Urinary bladder (tissue), 4 donors: ENCODE results near the gene USP37. TPM values are rescaled to one million over a fixed set of nuclear protein-coding genes. Genes with fewer than 3 reads are reported as not detected.
"Not testable (repeated sequence)": the region's sequence is repeated elsewhere in the genome, so short reads cannot be mapped to it uniquely, and the experiment has no call there.

Experiments
- DNase-seq: peaks from one replicate; pipeline ENCODE4 v3.0.0-alpha.2; 2015; ENCODE audit errors: extremely low spot score
- H3K27ac ChIP-seq: one replicate; pipeline ENCODE4 v1.5.1; 2013; ENCODE audit warnings: low read depth, mild to moderate bottlenecking, moderate library complexity
- H3K36me3 ChIP-seq: one replicate; pipeline ENCODE4 v1.6.1; 2013; ENCODE audit warnings: mild to moderate bottlenecking, moderate library complexity; ENCODE audit not compliant: insufficient read depth
- H3K4me1 ChIP-seq: one replicate; pipeline ENCODE4 v1.6.1; 2013; ENCODE audit warnings: mild to moderate bottlenecking, moderate library complexity; ENCODE audit not compliant: insufficient read depth
- H3K4me3 ChIP-seq: one replicate; pipeline ENCODE4 v1.5.1; 2013; ENCODE audit warnings: low read depth, low read length
- WGBS: extraction: QIAGEN DNeasy Blood & Tissue Kit; methylation state at CpG from one replicate; pipeline ENCODE4 v1.1.7; 2013; 5-methylcytosine and 5-hydroxymethylcytosine counted together
- polyA plus RNA-seq: library from polyadenylated mRNA; stranded (reverse); fragments of 200-250 nt; gene quantifications from one replicate; pipeline ENCODE4 v1.2.3, GENCODE V29; 2013
- total RNA-seq: library from RNA; depleted of rRNA; stranded (reverse); fragments of >200 nt; gene quantifications from one replicate; pipeline ENCODE4 v1.2.3, GENCODE V29; 2014
- donor health status: healthy with polysubstance abuse.
- donor health status: healthy.

The USP37 gene
- total and polyA plus RNA-seq, 2 donors = 4.6 to 37.1 TPM

DNA sequence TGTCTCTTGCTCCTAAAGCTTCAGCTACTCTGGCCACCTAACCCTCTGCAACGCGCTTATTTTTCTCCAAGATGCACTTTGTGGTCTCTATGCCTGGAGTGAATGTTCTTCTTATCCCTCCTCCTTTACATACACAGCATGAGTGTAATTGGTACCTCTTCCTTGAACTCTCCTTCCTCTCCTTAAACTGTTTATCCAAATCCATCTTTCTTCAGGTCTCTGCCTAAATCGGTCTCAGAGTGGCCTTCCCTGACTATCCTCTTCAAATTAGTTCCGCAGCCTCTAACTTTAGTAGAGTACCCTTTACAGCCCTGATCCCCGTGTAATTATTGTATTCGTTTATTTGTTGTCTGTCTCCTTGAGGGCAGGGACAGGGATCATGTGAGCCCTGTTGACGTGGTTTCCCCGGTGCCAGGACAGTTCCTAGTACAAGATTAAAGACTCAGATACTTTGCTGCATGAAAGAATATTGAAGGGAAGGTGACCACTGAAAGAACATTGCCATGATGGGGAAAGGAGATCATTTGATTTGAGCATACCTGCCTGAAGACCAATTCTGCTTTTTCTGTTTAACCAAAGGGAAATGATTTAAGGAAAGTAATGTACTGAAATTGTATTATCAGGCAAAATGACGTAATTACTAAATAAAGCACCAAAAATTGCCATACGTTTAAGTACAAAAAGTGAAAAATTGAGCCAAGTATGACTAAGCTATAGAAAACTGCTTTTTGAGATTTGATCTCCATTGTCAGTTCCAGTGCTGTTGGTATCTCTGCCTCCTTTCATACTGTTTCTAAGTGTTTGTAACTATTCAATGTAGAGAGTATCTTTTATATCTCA lies 1.7 kb upstream of the USP37 start:
- Histone ChIP-seq H3K4me3 (peak overlapping the region; percentile 89), H3K4me1 (no peaks in the 10 kb centered on the region), H3K36me3 (no peaks in the 10 kb centered on the region), H3K27ac (peak overlapping the region; percentile 86)
- 7% methylated on average over 10 of the region's 10 CpGs for WGBS
- no peak for DNase-seq

DNA sequence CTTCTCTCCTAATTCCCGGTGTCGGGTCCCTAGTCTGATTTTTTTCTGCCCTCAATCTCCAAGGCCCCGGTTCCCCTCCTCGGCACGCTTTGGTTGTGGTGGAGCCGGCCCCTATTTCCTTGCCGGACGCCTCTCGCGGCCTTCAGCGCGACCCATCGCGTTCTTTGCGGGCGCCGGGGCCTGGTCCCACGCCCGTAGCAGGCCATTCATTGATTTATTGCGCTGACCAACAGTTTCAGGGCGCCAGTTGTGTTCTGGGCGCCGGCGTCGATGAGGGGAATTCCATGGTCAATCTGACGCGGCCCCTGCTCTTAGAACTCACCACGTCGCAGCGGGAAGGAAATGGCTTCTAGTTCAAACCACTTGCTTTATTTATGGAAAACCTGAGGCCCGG lies 884 bp upstream of the USP37 start:
- Histone ChIP-seq H3K27ac (peak overlapping the region; percentile 86), H3K4me3 (peak overlapping the region; percentile 89), H3K36me3 (no peaks in the 10 kb centered on the region), H3K4me1 (no peaks in the 10 kb centered on the region)
- no peak for DNase-seq
- under 1% methylated on average over 31 of the region's 31 CpGs for WGBS

- peak overlapping the region; percentile 89 for H3K27ac ChIP-seq
- H3K4me1 ChIP-seq = no peaks in the 10 kb centered on the region
- H3K4me3 ChIP-seq = peak overlapping the region; percentile 65
- no peaks in the 10 kb centered on the region for H3K36me3 ChIP-seq
- DNase-seq = no peak
- under 1% methylated on average over 19 of the region's 19 CpGs for WGBS
Observed at GRCh38 chr2:218567797-218568189, 358 bp downstream of the USP37 start.

DNA sequence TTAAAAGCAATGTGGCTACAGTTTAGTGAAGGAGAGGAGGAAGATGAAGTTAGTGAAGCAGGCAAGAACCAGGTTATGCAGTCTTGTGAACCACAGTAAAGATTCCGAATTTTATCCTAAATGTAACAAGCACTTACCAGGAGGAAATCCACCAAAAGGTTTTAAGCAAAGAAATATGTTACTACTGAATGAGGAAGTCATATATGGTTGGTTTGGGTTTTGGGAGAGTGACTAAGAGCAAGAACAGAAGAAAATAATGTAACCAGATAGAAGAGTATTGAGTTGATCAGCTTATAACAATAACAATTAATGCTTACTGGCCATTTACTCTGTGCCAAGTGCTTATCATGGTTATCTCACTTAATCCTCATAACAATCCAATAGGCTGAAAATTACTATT lies 1.9 kb downstream of the USP37 start:
- Histone ChIP-seq H3K4me1 (no peaks in the 10 kb centered on the region), H3K36me3 (no peaks in the 10 kb centered on the region), H3K4me3 (no peak overlapping the region), H3K27ac (no peak overlapping the region)
- DNase-seq = no peak
- WGBS = 85% methylated on average over 1 of the region's 1 CpG

GRCh38 chr2:218564056-218564455 lies 4.1 kb downstream of the USP37 start:
- H3K27ac ChIP-seq = no peak overlapping the region
- no peak overlapping the region for H3K4me3 ChIP-seq
- WGBS = 81% methylated on average over 1 of the region's 1 CpG
- H3K36me3 ChIP-seq = no peaks in the 10 kb centered on the region
- H3K4me1 ChIP-seq = no peaks in the 10 kb centered on the region
- no peak for DNase-seq

GRCh38 chr2:218558986-218559385 lies 9.2 kb downstream of the USP37 start:
- no peak for DNase-seq
- Histone ChIP-seq H3K36me3 (no peaks in the 10 kb centered on the region), H3K4me3 (no peak overlapping the region), H3K4me1 (no peaks in the 10 kb centered on the region), H3K27ac (no peak overlapping the region)
- WGBS = 87% methylated on average over 3 of the region's 3 CpGs

GRCh38 chr2:218557941-218558340 lies 10.2 kb downstream of the USP37 start:
- Histone ChIP-seq H3K36me3 (peaks cover 2% of the 10 kb centered on the region), H3K27ac (no peak overlapping the region), H3K4me3 (no peak overlapping the region), H3K4me1 (no peaks in the 10 kb centered on the region)
- WGBS = 69% methylated on average over 2 of the region's 2 CpGs
- DNase-seq = no peak

DNA sequence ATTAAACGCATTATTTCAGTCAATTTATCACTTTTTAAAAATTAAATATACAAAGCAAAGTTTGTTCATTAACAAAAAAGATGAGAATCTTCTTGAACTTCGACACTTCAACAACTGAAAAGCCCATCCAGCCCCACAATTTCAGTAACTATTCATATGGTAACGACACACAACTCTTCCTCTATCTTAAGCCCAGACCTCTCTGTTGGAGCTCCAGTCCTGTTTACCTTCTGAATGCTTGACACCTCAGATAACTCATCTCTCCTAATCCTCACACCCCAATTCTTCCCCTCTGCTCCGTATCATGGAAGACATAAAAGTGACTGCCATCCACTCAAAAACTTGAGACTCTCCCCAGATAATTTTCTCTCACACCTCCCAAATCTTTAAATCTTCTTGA lies 12.6 kb downstream of the USP37 start:
- no peaks in the 10 kb centered on the region for H3K4me1 ChIP-seq
- H3K36me3 ChIP-seq = peaks cover 2% of the 10 kb centered on the region
- no peak overlapping the region for H3K4me3 ChIP-seq
- no peak overlapping the region for H3K27ac ChIP-seq
- WGBS = 77% methylated on average over 4 of the region's 4 CpGs
- no peak for DNase-seq

DNA sequence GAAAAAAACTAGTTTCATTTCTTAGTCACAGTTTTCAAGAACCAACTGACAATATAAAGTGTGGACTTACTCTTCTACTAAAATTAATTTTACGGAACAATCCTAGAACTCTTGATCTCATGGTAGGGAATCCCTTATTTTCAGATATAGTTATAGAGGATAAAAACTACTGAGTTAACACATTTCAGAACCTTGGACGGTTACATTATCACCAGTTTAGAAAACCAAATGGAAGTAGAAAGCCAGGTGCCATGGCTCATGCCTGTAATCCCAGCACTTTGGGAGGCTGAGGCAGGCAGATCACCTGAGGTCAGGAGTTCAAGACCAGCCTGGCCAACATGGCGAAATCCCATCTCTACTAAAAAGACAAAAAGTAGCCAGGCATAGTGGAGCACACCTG lies 13.9 kb downstream of the USP37 start:
- not testable (repeated sequence) for H3K36me3 ChIP-seq, H3K4me1 ChIP-seq, H3K4me3 ChIP-seq, DNase-seq, H3K27ac ChIP-seq
- WGBS = 95% methylated on average over 3 of the region's 3 CpGs

DNA sequence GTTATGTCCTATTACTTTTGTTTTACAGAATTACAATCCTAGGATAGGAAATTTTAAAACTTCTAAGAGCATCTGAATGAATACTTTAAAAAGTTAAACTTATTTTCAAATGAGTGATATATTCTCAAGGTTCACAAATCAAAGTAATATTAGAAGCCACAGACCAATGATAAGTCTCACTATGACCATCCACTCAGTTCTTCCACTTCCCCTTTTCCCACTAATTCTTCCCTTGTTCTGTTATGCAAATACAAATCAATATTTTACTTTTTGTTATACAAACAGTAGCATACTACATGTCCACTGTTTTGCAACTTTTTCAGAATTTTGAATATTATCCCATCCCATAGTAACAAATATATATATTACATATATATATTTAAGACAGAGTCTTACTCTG lies 20.2 kb downstream of the USP37 start:
- Histone ChIP-seq H3K27ac (no peak overlapping the region), H3K4me1 (no peaks in the 10 kb centered on the region), H3K36me3 (peaks cover 8% of the 10 kb centered on the region), H3K4me3 (no peak overlapping the region)
- no peak for DNase-seq

DNA sequence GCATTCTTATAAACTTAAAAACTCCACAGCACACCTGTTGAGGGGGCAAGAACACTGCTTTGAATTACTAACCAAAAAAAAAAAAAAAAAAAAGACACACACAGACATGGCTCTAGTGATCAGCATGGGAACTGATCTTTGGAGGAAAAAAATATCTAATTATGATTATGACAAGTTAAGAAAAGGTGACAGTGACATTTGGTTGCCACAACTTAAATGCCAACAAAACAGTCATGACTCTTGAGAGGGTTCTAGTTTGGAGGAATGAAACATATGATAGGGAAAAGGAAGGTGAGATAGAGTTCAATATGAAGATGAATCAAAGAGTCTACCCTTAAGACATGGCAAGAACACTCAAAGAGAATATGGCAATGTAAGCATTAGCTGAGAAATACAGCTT lies 20.6 kb downstream of the USP37 start:
- Histone ChIP-seq H3K4me1 (no peaks in the 10 kb centered on the region), H3K36me3 (peaks cover 8% of the 10 kb centered on the region), H3K27ac (no peak overlapping the region)

GRCh38 chr2:218546012-218546411 lies 22.1 kb downstream of the USP37 start:
- 99% methylated on average over 1 of the region's 1 CpG for WGBS
- peaks cover 14% of the 10 kb centered on the region for H3K36me3 ChIP-seq
- no peak overlapping the region for H3K4me3 ChIP-seq
- H3K4me1 ChIP-seq = no peaks in the 10 kb centered on the region
- no peak for DNase-seq
- H3K27ac ChIP-seq = no peak overlapping the region

More for the DNA sequence above, 20.6 kb downstream of the USP37 start:
- H3K4me3 ChIP-seq = no peak overlapping the region
- no peak for DNase-seq

GRCh38 chr2:218540015-218540414 lies 28.1 kb downstream of the USP37 start:
- peaks cover 11% of the 10 kb centered on the region for H3K36me3 ChIP-seq
- no peak overlapping the region for H3K27ac ChIP-seq
- WGBS = 87% methylated on average over 3 of the region's 3 CpGs

DNA sequence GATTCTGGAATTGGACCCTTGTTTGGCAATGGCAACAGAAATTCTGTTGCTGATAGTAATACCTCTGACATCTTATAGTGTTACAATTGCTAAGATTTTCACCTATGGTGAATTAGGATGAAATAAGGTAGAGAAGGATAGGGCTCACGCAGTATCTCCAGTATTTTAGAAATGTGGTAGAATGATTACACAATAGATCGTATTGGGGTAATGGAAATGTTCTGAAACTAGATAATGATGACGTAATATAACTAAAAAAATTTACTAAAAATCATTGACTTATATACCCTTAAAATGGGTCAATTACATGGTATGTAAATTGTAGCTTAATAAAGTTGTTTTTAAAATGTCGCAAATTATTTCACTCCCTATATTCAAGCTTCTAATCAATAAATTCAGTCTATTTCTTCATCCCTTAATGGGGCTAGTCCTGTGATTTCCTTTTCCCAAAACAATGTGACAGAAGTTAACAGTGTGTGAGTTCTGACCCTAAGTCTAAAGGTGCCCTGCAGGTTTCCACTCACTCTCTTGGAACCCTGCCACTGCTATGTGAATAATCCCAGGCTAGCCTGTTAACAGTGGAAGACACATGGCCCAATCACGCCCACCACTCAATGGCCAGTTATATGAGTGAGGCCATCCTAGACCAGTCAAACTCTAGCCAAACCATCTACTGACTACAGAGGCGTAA lies 31.2 kb downstream of the USP37 start:
- 87% methylated on average over 6 of the region's 6 CpGs for WGBS
- Histone ChIP-seq H3K4me1 (no peaks in the 10 kb centered on the region), H3K36me3 (peaks cover 5% of the 10 kb centered on the region), H3K27ac (no peak overlapping the region), H3K4me3 (no peak overlapping the region)
- DNase-seq = no peak

More at GRCh38 chr2:218540015-218540414, 28.1 kb downstream of the USP37 start:
- no peak for DNase-seq
- H3K4me1 ChIP-seq = no peaks in the 10 kb centered on the region
- no peak overlapping the region for H3K4me3 ChIP-seq
